Neural cell (in vitro differentiated cells): Measurements from ENCODE around the gene C16orf86. TPM values are rescaled to one million over a fixed set of nuclear protein-coding genes. Genes with fewer than 3 reads are reported as not detected.

Source experiments
- H2AFZ ChIP-seq: fragments of 200-600, 300-800 bp; sonication (generic), shearing (Covaris generic); 2 replicates; pipeline ENCODE4 v1.6.0; 2014; ENCODE audit warnings: low read depth, mild to moderate bottlenecking, antibody characterized with exemption, low read length, moderate library complexity
- H3F3A ChIP-seq: fragments of 200-600 bp; shearing (Covaris generic); 2 replicates; pipeline ENCODE4 v1.6.1; 2016; ENCODE audit warnings: mild to moderate bottlenecking, moderate library complexity, mixed read lengths, antibody characterized with exemption, low read length; ENCODE audit not compliant: insufficient read depth, poor library complexity, severe bottlenecking
- H3K27ac ChIP-seq: fragments of 200-600, 300-800 bp; sonication (generic), shearing (Covaris generic); 2 replicates; pipeline ENCODE4 v1.5.1; 2014; ENCODE audit warnings: mild to moderate bottlenecking, low read length, moderate library complexity
- H3K27me3 ChIP-seq: fragments of 300-800, 200-600 bp; sonication (generic), shearing (Covaris generic); 2 replicates; pipeline ENCODE4 v1.6.0; 2014; ENCODE audit warnings: mild to moderate bottlenecking, low read depth, low read length, moderate library complexity; ENCODE audit not compliant: insufficient read depth
- H3K36me3 ChIP-seq: fragments of 300-800, 200-600 bp; sonication (generic), shearing (Covaris generic); 2 replicates; pipeline ENCODE4 v1.5.1; 2014; ENCODE audit warnings: mild to moderate bottlenecking, antibody characterized with exemption, low read length, moderate library complexity; ENCODE audit not compliant: insufficient read depth
- H3K4me2 ChIP-seq: fragments of 300-800, 200-600 bp; sonication (generic), shearing (Covaris generic); 2 replicates; pipeline ENCODE4 v1.6.0; 2014; ENCODE audit warnings: mild to moderate bottlenecking, low read length
- H3K4me3 ChIP-seq: fragments of 300-800, 200-600 bp; sonication (generic), shearing (Covaris generic); 2 replicates; pipeline ENCODE4 v1.5.1; 2014; ENCODE audit warnings: mild to moderate bottlenecking, low read length, moderate library complexity
- H3K79me2 ChIP-seq: fragments of 200-600 bp; shearing (Covaris generic); replicated peaks from 2 replicates; pipeline ENCODE4 v1.6.0; 2014; ENCODE audit warnings: mild to moderate bottlenecking, low read length, moderate library complexity; ENCODE audit not compliant: insufficient read depth
- H3K9ac ChIP-seq: fragments of 300-800, 200-600 bp; sonication (generic), shearing (Covaris generic); 2 replicates; pipeline ENCODE4 v1.6.1; 2016; ENCODE audit warnings: mild to moderate bottlenecking, low read length, mixed read lengths
- H3K9me2 ChIP-seq: fragments of 200-600 bp; shearing (Covaris generic); 2 replicates; pipeline ENCODE4 v1.6.1; 2016; ENCODE audit warnings: mild to moderate bottlenecking, low read length, mixed read lengths; ENCODE audit not compliant: insufficient read depth
- H3K9me3 ChIP-seq: fragments of 200-600, 300-800 bp; sonication (generic), shearing (Covaris generic); 2 replicates; pipeline ENCODE4 v1.6.1; 2016; ENCODE audit warnings: mild to moderate bottlenecking, mixed run types, low read length, moderate library complexity, mixed read lengths
- H4K20me1 ChIP-seq: fragments of 200-600 bp; shearing (Covaris generic); 2 replicates; pipeline ENCODE4 v1.6.1; 2016; ENCODE audit warnings: mild to moderate bottlenecking, mixed run types; ENCODE audit not compliant: insufficient read depth
- EP300 ChIP-seq: fragments of 450-650 bp; conservative IDR thresholded peaks from 2 replicates; pipeline ENCODE4 v1.6.1; 2014; ENCODE audit warnings: antibody characterized with exemption, mild to moderate bottlenecking, moderate library complexity; ENCODE audit not compliant: poor library complexity, severe bottlenecking
- EZH2 ChIP-seq: fragments of 200-600, 300-800 bp; shearing (Covaris generic), sonication (generic); IDR thresholded peaks from 2 replicates; pipeline ENCODE4 v1.6.1; 2014; ENCODE audit warnings: antibody characterized with exemption, low read length, borderline replicate concordance, mild to moderate bottlenecking; ENCODE audit not compliant: insufficient read depth, poor library complexity, severe bottlenecking
- MXI1 ChIP-seq: fragments of 450-650 bp; conservative IDR thresholded peaks from 2 replicates; pipeline ENCODE4 v1.6.1; 2014; ENCODE audit warnings: antibody characterized with exemption, mild to moderate bottlenecking; ENCODE audit not compliant: poor library complexity, severe bottlenecking
- POLR2AphosphoS5 ChIP-seq: IDR thresholded peaks from 2 replicates; pipeline ENCODE4 v1.6.1; 2012
- RAD21 ChIP-seq: fragments of 450-650 bp; conservative IDR thresholded peaks from 2 replicates; pipeline ENCODE4 v1.6.1; 2014; ENCODE audit warnings: antibody characterized with exemption, mild to moderate bottlenecking, moderate library complexity
- SMC3 ChIP-seq: fragments of 450-650 bp; conservative IDR thresholded peaks from 2 replicates; pipeline ENCODE4 v1.6.1; 2014; ENCODE audit warnings: antibody characterized with exemption, mild to moderate bottlenecking, moderate library complexity; ENCODE audit not compliant: poor library complexity
- TAF1 ChIP-seq: IDR thresholded peaks from 2 replicates; pipeline ENCODE4 v1.6.1; 2012; ENCODE audit warnings: low read depth
- polyA plus RNA-seq: library from polyadenylated mRNA; depleted of rRNA; stranded (reverse); fragments of >200 nt; gene quantifications from 2 replicates; pipeline ENCODE4 v1.2.3, GENCODE V29; 2014
- TF ChIP-seq, protein P1 (sequence below): fragments of 450-650 bp; IDR thresholded peaks from 2 replicates; pipeline ENCODE4 v1.5.1; 2014; ENCODE audit warnings: antibody characterized with exemption, mild to moderate bottlenecking, moderate library complexity; ENCODE audit not compliant: poor library complexity, severe bottlenecking
- TF ChIP-seq, protein P2 (sequence below): IDR thresholded peaks from 2 replicates; pipeline ENCODE4 v1.6.1; 2012; ENCODE audit warnings: borderline replicate concordance

The C16orf86 gene
- polyA plus RNA-seq, 1 donor from 2014 or later = 2.4 TPM

DNA sequence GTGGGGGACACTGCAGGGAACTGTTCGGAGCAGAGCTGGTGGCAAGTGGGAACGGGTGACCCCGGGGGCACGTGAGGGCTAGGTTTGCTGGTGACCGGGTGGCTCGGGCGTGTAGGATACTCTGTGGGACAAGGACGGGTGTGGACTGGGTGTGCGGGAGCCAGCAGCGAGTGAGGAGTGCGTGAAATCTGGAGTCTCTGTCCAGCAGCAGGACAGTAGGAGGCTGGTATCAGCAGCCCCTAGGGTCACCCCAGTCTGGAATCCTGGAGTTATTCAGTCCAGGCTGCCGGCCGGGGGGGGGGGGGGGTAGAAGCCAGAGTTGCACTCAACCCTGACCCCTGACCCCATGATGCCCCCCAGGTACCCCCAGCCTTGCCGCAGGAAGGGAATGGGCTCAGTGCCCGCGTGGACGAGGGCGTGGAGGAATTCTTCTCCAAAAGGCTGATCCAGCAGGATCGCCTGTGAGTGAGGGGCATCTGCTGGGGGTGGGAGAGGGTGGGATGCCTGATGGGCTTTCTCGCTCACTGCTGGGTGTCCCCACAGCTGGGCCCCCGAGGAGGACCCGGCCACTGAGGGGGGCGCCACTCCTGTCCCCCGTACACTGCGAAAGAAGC, 12.7 kb upstream of the C16orf86 start:
- Histone ChIP-seq H3K9me3 (no peaks in the 10 kb centered on the region), H3K27me3 (peaks cover 29% of the 10 kb centered on the region), H3K36me3 (no peaks in the 10 kb centered on the region), H3K9me2 (no peaks in the 10 kb centered on the region), H3K27ac (no peak overlapping the region), H2AFZ (no peak overlapping the region), H3F3A (no peaks in the 10 kb centered on the region), H3K4me2 (peak overlapping the region; percentile 37), H3K4me3 (peak overlapping the region; percentile 97), H4K20me1 (no peaks in the 10 kb centered on the region), H3K9ac (peak overlapping the region; percentile 80), H3K79me2 (peaks cover 4% of the 10 kb centered on the region)
- TF ChIP-seq SMC3 = no peak
- TF ChIP-seq EP300 = no peak
- TF ChIP-seq MXI1 = no peak

DNA sequence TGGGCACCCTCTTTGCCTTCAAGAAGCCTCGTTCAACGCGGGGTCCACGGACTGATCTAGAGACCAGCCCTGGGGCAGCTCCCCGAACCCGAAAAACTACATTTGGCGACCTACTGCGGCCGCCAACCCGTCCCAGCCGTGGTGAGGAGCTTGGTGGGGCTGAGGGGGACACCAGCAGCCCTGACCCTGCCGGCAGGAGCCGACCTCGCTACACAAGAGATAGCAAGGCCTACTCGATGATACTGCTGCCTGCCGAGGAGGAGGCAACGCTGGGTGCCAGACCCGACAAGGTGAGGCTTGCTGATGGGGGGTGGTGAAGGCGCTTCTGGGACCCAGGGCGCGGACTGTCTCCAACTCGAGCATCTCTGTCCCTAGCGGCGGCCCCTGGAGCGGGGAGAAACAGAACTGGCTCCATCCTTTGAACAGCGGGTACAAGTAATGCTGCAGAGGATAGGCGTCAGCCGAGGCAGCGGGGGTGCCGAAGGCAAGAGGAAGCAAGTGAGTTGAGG, 12.2 kb upstream of the C16orf86 start:
- H3F3A ChIP-seq = no peaks in the 10 kb centered on the region
- no peaks in the 10 kb centered on the region for H3K36me3 ChIP-seq
- no peak overlapping the region for H2AFZ ChIP-seq
- H3K9ac ChIP-seq = no peak overlapping the region
- no peaks in the 10 kb centered on the region for H3K9me2 ChIP-seq
- peaks cover 10% of the 10 kb centered on the region for H3K79me2 ChIP-seq
- TF ChIP-seq RAD21 (no peak), TAF1 (no peak), POLR2AphosphoS5 (no peak), SMC3 (no peak), EP300 (no peak), MXI1 (no peak), EZH2 (no peak)
- TF ChIP-seq, protein P1, sequence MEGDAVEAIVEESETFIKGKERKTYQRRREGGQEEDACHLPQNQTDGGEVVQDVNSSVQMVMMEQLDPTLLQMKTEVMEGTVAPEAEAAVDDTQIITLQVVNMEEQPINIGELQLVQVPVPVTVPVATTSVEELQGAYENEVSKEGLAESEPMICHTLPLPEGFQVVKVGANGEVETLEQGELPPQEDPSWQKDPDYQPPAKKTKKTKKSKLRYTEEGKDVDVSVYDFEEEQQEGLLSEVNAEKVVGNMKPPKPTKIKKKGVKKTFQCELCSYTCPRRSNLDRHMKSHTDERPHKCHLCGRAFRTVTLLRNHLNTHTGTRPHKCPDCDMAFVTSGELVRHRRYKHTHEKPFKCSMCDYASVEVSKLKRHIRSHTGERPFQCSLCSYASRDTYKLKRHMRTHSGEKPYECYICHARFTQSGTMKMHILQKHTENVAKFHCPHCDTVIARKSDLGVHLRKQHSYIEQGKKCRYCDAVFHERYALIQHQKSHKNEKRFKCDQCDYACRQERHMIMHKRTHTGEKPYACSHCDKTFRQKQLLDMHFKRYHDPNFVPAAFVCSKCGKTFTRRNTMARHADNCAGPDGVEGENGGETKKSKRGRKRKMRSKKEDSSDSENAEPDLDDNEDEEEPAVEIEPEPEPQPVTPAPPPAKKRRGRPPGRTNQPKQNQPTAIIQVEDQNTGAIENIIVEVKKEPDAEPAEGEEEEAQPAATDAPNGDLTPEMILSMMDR = no peak
- TF ChIP-seq, protein P2, sequence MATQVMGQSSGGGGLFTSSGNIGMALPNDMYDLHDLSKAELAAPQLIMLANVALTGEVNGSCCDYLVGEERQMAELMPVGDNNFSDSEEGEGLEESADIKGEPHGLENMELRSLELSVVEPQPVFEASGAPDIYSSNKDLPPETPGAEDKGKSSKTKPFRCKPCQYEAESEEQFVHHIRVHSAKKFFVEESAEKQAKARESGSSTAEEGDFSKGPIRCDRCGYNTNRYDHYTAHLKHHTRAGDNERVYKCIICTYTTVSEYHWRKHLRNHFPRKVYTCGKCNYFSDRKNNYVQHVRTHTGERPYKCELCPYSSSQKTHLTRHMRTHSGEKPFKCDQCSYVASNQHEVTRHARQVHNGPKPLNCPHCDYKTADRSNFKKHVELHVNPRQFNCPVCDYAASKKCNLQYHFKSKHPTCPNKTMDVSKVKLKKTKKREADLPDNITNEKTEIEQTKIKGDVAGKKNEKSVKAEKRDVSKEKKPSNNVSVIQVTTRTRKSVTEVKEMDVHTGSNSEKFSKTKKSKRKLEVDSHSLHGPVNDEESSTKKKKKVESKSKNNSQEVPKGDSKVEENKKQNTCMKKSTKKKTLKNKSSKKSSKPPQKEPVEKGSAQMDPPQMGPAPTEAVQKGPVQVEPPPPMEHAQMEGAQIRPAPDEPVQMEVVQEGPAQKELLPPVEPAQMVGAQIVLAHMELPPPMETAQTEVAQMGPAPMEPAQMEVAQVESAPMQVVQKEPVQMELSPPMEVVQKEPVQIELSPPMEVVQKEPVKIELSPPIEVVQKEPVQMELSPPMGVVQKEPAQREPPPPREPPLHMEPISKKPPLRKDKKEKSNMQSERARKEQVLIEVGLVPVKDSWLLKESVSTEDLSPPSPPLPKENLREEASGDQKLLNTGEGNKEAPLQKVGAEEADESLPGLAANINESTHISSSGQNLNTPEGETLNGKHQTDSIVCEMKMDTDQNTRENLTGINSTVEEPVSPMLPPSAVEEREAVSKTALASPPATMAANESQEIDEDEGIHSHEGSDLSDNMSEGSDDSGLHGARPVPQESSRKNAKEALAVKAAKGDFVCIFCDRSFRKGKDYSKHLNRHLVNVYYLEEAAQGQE = no peak
- no peak overlapping the region for H3K4me2 ChIP-seq
- no peak overlapping the region for H3K27ac ChIP-seq
- H3K27me3 ChIP-seq = peaks cover 24% of the 10 kb centered on the region
- no peaks in the 10 kb centered on the region for H3K9me3 ChIP-seq
- H3K4me3 ChIP-seq = peak overlapping the region; percentile 97
- H4K20me1 ChIP-seq = no peaks in the 10 kb centered on the region

DNA sequence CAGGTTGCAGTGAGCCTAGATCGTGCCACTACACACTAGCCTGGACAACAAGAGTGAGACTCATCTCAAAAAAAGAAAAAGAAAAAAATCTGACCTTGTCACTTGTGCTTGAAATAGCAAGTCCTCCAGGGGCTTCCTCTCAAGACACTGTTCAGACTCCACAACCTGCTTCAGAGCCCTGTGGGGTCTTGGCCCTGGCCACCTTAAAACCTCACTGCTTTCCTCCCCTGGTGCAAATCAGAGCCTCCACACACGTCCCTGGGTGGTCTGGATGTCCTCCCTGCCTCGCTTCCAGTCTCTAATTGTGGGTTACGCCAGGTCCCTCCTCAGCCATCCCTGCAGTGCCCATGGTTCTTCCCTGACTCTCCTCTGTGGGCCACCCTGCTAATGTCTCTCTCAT, 11.3 kb upstream of the C16orf86 start:
- TF ChIP-seq, protein P1 = no peak
- no peak for TF ChIP-seq EZH2
- no peak for TF ChIP-seq SMC3
- TF ChIP-seq MXI1 = no peak
- Histone ChIP-seq H3K36me3 (no peaks in the 10 kb centered on the region), H2AFZ (no peak overlapping the region), H3K9me3 (no peaks in the 10 kb centered on the region), H3K27me3 (peaks cover 23% of the 10 kb centered on the region), H3K9me2 (no peaks in the 10 kb centered on the region), H3K9ac (no peak overlapping the region), H3K27ac (no peak overlapping the region), H3F3A (no peaks in the 10 kb centered on the region), H3K4me3 (no peak overlapping the region), H4K20me1 (no peaks in the 10 kb centered on the region), H3K79me2 (peaks cover 12% of the 10 kb centered on the region), H3K4me2 (no peak overlapping the region)
